ENCODE results near the gene RLN1.
A peak's percentile ranks its signal among the peaks of the same experiment; 100 is the strongest.
"Not testable (repeated sequence)": the region's sequence is repeated elsewhere in the genome, so short reads cannot be mapped to it uniquely, and the experiment has no call there.

The RLN1 gene

GRCh38 chr9:5321601-5322000, 18.1 kb downstream of the RLN1 start:
- DNase-seq = not testable (repeated sequence)

- DNase-seq = no peak
These were observed 18.6 kb downstream of the RLN1 start for GRCh38 chr9:5321058-5321457.

- not testable (repeated sequence) for DNase-seq
These were observed 23.3 kb downstream of the RLN1 start for GRCh38 chr9:5316406-5316805.

DNA sequence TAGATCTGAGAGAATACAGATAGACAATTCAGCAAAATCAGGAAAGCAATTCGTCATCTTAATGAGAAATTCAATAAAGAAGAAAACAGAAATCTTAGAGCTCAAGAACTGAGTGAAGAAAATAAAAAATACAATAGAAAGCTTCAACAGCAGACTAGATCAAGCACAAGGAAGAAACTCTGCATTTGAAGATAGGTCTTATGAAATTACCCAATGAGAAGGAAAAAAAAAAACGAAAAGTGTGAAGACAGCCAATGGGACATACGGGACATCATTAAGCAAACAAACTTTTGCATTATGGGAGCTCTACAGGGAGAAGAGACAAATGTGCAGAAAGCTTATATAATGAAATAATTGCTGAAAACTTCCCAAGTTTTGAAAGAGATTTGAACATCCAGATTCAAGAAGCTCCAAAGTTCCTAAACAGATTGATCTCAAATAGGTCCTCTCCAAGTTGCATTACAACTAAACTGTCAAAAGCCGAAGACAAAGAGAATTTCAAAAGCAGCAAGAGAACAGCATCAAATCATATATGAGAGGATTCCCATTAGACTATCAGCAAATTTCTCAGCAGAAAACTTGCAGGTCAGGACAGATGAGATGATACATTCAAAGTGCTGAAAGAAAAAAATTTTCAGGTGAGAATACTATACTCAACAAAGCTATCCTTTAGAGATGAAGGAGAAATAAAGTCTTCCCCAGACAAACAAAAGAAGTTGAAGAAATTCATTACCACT, 24.3 kb downstream of the RLN1 start:
- no peak for DNase-seq

DNA sequence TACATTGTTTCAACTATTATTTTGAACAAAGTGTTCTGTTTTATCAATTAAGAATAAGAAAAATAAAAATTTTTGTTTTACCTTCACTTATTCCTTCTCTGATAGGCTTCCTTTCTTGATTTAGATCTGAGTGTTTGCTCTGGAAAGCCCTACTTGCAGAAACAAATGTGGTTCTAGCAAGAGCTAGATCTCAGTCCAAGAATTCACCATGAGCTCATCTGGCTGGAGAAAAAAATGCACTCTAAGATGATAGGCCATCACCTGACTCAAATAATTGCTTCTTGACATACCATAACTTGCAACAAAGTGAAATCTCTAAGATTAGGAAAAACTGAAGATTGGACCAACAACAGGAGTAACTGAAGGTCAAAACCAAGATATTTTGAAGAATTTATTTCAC, 28.8 kb downstream of the RLN1 start:
- no peak for DNase-seq

DNA sequence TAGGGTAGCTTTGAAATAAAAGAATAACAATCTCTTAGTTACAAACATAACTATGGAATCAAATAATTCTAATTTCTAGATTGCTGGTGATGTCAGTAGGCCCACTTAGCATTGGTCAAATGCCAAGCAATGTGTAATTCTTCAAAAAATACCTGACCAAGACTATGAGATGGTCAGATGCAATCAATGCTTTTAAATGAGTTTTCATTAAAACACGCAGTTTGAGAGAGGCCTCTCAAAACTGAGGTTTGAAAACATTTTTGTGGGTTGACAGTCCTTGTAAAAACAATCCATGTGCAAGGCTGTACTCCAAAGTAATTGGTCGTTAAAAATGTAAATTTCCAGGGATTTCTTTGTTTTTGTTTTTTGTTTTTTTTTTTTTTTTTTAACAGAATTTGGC, 33.9 kb downstream of the RLN1 start:
- no peak for DNase-seq

DNA sequence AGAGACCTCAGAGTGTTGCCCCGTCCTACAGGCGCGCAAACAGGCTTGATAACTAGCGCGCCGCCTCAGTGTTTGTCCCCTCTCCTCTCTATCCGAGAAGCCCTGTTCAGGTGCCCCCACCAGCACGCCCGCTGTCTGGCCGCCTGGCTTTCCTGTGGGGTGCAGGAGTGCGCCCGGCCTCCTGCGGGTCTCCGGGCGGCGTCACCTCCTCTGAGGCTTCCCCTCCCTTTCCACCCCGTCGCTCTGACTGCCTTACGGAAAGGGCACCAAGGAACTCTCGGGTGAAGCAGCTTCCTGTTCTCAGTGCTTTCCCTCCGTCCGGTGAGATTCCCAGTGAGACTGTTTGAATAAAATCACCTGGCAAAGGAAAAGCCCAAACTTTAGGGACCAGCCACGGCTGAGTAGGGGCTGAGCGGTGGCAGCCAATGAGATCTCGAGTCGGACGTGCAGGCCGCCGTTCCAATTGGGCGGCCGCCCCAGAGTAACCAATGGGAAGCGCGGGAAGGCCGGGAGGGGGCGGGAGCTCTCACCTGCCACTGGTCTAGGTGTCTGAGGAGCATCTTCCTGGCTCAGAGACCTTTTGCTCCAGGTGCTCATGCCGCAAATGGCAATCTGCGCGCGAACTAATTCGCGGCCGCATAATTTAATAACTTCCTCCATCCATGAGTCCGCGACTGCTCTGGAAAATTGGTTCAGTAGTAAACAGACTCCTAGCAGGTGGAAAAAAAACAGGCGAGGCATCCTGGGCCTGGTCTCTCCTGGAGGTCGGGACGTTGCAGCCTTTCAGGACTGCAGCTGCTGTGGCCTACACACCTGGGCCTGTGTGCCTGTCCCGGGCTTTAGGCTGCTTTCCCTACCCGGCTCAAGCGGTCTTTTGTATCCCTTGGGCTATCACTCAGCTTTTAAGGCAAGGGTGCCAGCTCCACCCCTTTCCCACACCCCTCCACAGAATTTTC, 35.6 kb downstream of the RLN1 start, which contains the start of gene RLN2:
Gene RLN2, minus strand, starts transcription at position 877 of the 956 bp plus-strand sequence. Its CDS starts 136 bp downstream, at position 741.
- DNase-seq = peak in 2 of 3 experiments; percentile 39 to 50

- no peak for DNase-seq
These were observed 38.1 kb downstream of the RLN1 start for GRCh38 chr9:5301544-5301943.

GRCh38 chr9:5292141-5292540, 47.5 kb downstream of the RLN1 start:
- DNase-seq = no peak

DNA sequence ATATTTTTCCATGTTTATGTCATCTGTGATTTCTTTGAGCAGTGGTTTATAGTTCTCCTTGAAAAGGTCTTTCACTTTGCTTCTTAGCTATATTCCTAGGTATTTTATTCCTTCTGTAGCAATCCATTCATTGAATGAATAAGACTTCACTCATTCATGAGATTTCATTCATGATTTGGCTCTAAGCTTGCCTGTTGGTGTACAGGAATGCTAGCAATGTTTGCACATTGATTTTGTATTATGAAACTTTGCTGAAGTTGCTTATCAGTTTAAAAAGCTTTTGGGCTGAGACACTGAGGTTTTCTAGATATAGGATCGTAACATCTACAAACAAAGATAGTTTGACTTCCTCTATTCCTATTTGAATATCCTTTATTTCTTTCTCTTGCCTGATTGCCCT, 51.1 kb downstream of the RLN1 start:
- no peak for DNase-seq

- DNase-seq = no peak
These were observed 53.4 kb downstream of the RLN1 start for GRCh38 chr9:5286262-5286661.

Measured in NCI-H1417 (cell line).